ENCODE results near the gene ABCC11. TPM values are rescaled to one million over a fixed set of nuclear protein-coding genes. Genes with fewer than 3 reads are reported as not detected.

ABCC11 gene
- total and polyA plus RNA-seq, 2 of the 13 experiments (the other 11 are each of a cell fraction or from before 2014, with no cell fraction given): 1.0 to 1.4 TPM

DNA sequence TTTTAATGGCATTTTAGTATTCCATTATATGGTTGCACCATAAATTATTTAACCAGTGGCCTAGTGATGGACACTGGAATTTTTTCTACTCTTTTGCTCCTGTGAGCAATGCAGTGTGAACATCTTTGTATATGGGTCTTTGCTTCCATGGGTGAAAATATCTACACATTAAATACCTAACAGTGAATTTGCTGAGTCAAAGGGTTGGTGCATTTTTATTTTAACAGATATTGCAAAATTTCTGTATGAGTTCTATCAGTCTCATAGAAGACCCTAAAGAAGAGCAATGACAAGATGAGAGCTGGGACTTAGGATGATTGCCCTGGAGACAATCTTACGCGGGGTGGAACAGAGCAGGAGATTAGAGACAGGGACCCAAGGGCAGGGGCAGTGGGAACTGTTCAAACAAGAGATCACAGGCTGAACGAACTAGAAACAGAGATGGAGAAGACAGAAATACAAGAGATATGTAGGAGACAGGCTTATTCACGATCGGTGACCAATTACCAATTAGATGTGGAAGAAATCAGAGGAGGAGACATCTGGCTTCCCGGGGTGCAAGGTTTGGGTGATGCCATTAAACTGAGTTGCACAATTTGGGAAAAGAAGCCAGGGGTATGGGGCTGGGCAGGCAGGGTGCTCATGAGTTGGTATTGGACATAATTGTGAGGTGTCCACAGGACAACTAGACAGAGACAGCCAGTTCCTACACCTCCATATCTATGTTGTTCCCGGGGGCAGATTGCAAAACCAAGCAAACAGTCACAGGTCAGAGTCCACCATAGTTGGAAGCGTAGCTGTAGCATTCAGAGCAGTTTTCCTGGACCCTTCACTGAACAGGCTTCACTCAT, 43.1 kb downstream of the ABCC11 start (continued):
- TF ChIP-seq, protein P1, sequence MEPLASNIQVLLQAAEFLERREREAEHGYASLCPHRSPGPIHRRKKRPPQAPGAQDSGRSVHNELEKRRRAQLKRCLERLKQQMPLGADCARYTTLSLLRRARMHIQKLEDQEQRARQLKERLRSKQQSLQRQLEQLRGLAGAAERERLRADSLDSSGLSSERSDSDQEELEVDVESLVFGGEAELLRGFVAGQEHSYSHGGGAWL (CRISPR knock-in tag; IDR thresholded peaks at IDR 0.05): peak; percentile 45; the same call in 1 of the 2 replicates
- TF ChIP-seq MAFF (IDR thresholded peaks at IDR 0.05; ENCODE audit: low read depth, low read length) (peak; percentile 81), RBM22 (optimal IDR thresholded peaks at IDR 0.05; ENCODE audit: low read length) (no peak), ZMYM4 (CRISPR knock-in tag; IDR thresholded peaks at IDR 0.05) (peak; percentile 94), ARNTL (CRISPR knock-in tag; IDR thresholded peaks at IDR 0.05) (peak; percentile 77), HIVEP1 (CRISPR knock-in tag; IDR thresholded peaks at IDR 0.05) (no peak), ZNF24 (IDR thresholded peaks at IDR 0.05) (peak; percentile 35; the same call in 1 of the 2 replicates), ZFP37 (CRISPR knock-in tag; IDR thresholded peaks at IDR 0.05; ENCODE audit: borderline replicate concordance) (no peak), FLYWCH1 (CRISPR knock-in tag; IDR thresholded peaks at IDR 0.05) (no peak), ZNF598 (CRISPR knock-in tag; IDR thresholded peaks at IDR 0.05; ENCODE audit: borderline replicate concordance) (peak; percentile 72; the same call in 1 of the 2 replicates), HNRNPK (IDR thresholded peaks at IDR 0.05; ENCODE audit: low read depth, low read length, poor library complexity, severe bottlenecking) (no peak), SP140L (CRISPR knock-in tag; IDR thresholded peaks at IDR 0.05; ENCODE audit: borderline replicate concordance) (no peak; the same call in 1 of the 2 replicates), MBNL3 (CRISPR knock-in tag; conservative IDR thresholded peaks at IDR 0.05) (0 out of 2 replicates have a peak, but pooled peaks have one; percentile 18), RFX3 (CRISPR knock-in tag; IDR thresholded peaks at IDR 0.05) (peak; percentile 43; the same call in 1 of the 2 replicates), ZFP62 (CRISPR knock-in tag; IDR thresholded peaks at IDR 0.05) (no peak)
- TF ChIP-seq, protein P2, sequence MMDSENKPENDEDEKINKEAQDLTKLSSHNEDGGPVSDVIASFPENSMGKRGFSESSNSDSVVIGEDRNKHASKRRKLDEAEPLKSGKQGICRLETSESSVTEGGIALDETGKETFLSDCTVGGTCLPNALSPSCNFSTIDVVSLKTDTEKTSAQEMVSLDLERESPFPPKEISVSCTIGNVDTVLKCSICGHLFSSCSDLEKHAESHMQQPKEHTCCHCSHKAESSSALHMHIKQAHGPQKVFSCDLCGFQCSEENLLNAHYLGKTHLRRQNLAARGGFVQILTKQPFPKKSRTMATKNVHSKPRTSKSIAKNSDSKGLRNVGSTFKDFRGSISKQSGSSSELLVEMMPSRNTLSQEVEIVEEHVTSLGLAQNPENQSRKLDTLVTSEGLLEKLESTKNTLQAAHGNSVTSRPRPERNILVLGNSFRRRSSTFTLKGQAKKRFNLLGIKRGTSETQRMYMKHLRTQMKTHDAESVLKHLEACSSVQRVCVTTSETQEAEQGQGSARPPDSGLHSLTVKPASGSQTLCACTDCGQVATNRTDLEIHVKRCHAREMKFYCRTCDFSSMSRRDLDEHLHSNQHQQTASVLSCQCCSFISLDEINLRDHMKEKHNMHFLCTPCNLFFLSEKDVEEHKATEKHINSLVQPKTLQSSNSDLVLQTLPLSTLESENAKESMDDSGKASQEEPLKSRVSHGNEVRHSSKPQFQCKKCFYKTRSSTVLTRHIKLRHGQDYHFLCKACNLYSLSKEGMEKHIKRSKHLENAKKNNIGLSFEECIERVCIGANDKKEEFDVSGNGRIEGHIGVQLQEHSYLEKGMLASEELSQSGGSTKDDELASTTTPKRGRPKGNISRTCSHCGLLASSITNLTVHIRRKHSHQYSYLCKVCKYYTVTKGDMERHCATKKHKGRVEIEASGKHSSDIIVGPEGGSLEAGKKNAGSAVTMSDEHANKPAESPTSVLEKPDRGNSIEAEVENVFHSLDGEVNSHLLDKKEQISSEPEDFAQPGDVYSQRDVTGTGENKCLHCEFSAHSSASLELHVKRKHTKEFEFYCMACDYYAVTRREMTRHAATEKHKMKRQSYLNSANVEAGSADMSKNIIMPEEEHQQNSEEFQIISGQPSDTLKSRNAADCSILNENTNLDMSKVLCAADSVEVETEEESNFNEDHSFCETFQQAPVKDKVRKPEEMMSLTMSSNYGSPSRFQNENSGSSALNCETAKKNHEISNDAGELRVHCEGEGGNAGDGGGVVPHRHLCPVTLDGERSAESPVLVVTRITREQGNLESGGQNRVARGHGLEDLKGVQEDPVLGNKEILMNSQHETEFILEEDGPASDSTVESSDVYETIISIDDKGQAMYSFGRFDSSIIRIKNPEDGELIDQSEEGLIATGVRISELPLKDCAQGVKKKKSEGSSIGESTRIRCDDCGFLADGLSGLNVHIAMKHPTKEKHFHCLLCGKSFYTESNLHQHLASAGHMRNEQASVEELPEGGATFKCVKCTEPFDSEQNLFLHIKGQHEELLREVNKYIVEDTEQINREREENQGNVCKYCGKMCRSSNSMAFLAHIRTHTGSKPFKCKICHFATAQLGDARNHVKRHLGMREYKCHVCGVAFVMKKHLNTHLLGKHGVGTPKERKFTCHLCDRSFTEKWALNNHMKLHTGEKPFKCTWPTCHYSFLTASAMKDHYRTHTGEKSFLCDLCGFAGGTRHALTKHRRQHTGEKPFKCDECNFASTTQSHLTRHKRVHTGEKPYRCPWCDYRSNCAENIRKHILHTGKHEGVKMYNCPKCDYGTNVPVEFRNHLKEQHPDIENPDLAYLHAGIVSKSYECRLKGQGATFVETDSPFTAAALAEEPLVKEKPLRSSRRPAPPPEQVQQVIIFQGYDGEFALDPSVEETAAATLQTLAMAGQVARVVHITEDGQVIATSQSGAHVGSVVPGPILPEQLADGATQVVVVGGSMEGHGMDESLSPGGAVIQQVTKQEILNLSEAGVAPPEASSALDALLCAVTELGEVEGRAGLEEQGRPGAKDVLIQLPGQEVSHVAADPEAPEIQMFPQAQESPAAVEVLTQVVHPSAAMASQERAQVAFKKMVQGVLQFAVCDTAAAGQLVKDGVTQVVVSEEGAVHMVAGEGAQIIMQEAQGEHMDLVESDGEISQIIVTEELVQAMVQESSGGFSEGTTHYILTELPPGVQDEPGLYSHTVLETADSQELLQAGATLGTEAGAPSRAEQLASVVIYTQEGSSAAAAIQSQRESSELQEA (CRISPR knock-in tag; IDR thresholded peaks at IDR 0.05; ENCODE audit: not compliant biosample characterization): no peak
- TF ChIP-seq, protein P3, sequence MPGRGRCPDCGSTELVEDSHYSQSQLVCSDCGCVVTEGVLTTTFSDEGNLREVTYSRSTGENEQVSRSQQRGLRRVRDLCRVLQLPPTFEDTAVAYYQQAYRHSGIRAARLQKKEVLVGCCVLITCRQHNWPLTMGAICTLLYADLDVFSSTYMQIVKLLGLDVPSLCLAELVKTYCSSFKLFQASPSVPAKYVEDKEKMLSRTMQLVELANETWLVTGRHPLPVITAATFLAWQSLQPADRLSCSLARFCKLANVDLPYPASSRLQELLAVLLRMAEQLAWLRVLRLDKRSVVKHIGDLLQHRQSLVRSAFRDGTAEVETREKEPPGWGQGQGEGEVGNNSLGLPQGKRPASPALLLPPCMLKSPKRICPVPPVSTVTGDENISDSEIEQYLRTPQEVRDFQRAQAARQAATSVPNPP (CRISPR knock-in tag; IDR thresholded peaks at IDR 0.05): no peak; the same call in 1 of the 2 replicates
- TF ChIP-seq, protein P4, sequence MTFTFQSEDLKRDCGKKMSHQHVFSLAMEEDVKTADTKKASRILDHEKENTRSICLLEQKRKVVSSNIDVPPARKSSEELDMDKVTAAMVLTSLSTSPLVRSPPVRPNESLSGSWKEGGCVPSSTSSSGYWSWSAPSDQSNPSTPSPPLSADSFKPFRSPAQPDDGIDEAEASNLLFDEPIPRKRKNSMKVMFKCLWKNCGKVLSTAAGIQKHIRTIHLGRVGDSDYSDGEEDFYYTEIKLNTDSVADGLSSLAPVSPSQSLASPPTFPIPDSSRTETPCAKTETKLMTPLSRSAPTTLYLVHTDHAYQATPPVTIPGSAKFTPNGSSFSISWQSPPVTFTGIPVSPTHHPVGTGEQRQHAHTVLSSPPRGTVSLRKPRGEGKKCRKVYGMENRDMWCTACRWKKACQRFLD (CRISPR knock-in tag; IDR thresholded peaks at IDR 0.05; ENCODE audit: borderline replicate concordance): 0 out of 2 replicates have a peak, but pooled peaks have one; percentile 54

Measured in HepG2 (cell line).